Small intestine (tissue), 16 donors: ENCODE measurements around the gene SPDYA. TPM values are rescaled to one million over a fixed set of nuclear protein-coding genes. Genes with fewer than 3 reads are reported as not detected.

ENCODE experiments used
- DNase-seq, 2 donors: peaks; one replicate each; pipeline versions ENCODE4 v3.0.0 to v3.0.0-alpha.2; 2013
- FAIRE-seq: peaks from 2 replicates; lab custom pipeline; 2012; peaks lifted over from hg19 to GRCh38; lab: Jason Lieb, UNC
- H3K27ac ChIP-seq, 3 donors: one replicate each; pipeline ENCODE4 v1.5.1; 2013; ENCODE audit warnings: low read length in 2 of 3, mild to moderate bottlenecking in 2 of 3, control low read depth in 1 of 3, inconsistent platforms in 1 of 3, low read depth in 1 of 3, moderate library complexity in 1 of 3
- H3K27me3 ChIP-seq, 3 donors: one replicate each; pipeline ENCODE4 v1.6.1; 2013; ENCODE audit warnings: low read length in 3 of 3, inconsistent platforms in 1 of 3; ENCODE audit not compliant: control insufficient read depth in 3 of 3, insufficient read depth in 3 of 3
- H3K36me3 ChIP-seq, 3 donors: one replicate each; pipeline ENCODE4 v1.6.1; 2013; ENCODE audit warnings: low read length in 3 of 3, inconsistent platforms in 1 of 3, low read depth in 1 of 3, mild to moderate bottlenecking in 1 of 3, moderate library complexity in 1 of 3; ENCODE audit not compliant: control insufficient read depth in 3 of 3, insufficient read depth in 2 of 3
- H3K4me1 ChIP-seq, 3 donors: one replicate each; pipeline ENCODE4 v1.6.1; 2013; ENCODE audit warnings: low read length in 2 of 3, inconsistent platforms in 1 of 3, low read depth in 1 of 3, mild to moderate bottlenecking in 1 of 3, moderate library complexity in 1 of 3; ENCODE audit not compliant: control insufficient read depth in 3 of 3, insufficient read depth in 2 of 3
- H3K4me3 ChIP-seq, 3 donors: one replicate each; pipeline ENCODE4 v1.5.1; 2013; ENCODE audit warnings: low read length in 3 of 3, control low read depth in 1 of 3, inconsistent platforms in 1 of 3, low read depth in 1 of 3, mild to moderate bottlenecking in 1 of 3, moderate library complexity in 1 of 3
- H3K9me3 ChIP-seq, 2 donors: one replicate each; pipeline ENCODE4 v1.6.1; 2013; ENCODE audit warnings: low read depth in 1 of 2, low read length in 1 of 2; ENCODE audit not compliant: control insufficient read depth in 2 of 2, insufficient read depth in 1 of 2
- WGBS, 3 donors: extraction: QIAGEN DNeasy Blood & Tissue Kit; methylation state at CpG; one replicate each; pipeline ENCODE4 v1.1.7; 2013; 5-methylcytosine and 5-hydroxymethylcytosine counted together
- long read RNA-seq, 10 donors: transcript quantifications; one replicate each; lab custom pipeline, GENCODE V29; 2026
- polyA plus RNA-seq, 4 donors: library from polyadenylated mRNA; stranded (reverse) in 3 of 4; unstranded in 1 of 4; fragments of 200-250 nt in 3 of 4; fragments of 120-200 nt in 1 of 4; gene quantifications; one replicate each; pipeline versions ENCODE4 v1.2.1 to v1.2.3, GENCODE V29; 2013
- donor health status: healthy with polysubstance abuse.
- donor health status: control.
- donor health status: control.
- donor health status: Bipolar disorder and iron deficiency.
- donor health status: healthy.

The SPDYA gene
- polyA plus RNA-seq, result 1 to 10 TPM in 1 of 4 donors, under 1 TPM in 1, not detected in 2; 0.06 to 2.4 TPM
- long read RNA-seq, donor 1, result 0 reads
- long read RNA-seq, donor 2, result 0 reads
- long read RNA-seq, donor 3, result 0 reads
- long read RNA-seq, donor 4, result 0 reads
- long read RNA-seq, donor 5, result 0 reads
- long read RNA-seq, donor 6, result 0 reads
- long read RNA-seq, donor 7, result 0 reads
- long read RNA-seq, donor 8, result 0 reads
- long read RNA-seq, donor 9, result 0 reads
- long read RNA-seq, donor 10, result 0 reads

GRCh38 chr2:28810384-28811285 lies at the start of gene SPDYA:
TSS of gene SPDYA (plus strand) at chr2:28810834. CDS start at chr2:28816015, 5,181 bp downstream.
- Histone ChIP-seq H3K4me1 (peaks cover 0 to 7% (median 4%) of the 10 kb centered on the region in 3 donors), H3K4me3 (peak within 1 kb of the TSS in 2 of 3 donors; percentile 46 to 50), H3K9me3 (peaks cover 0 to 4% of the 10 kb centered on the region in 2 donors), H3K27ac (peak within 1 kb of the TSS in 1 of 3 donors; percentile 17), H3K36me3 (peaks cover 0 to 7% (median 3%) of the 10 kb centered on the region in 3 donors), H3K27me3 (peaks cover 0 to 9% (median 0%) of the 10 kb centered on the region in 3 donors)
- WGBS, 3 donors, result 2 to 12% (median 5%) methylated on average over 68 to 97 of the region's 97 CpGs
- peak; percentile 71 to 77 for DNase-seq
- no peak for FAIRE-seq

- no peak for DNase-seq
- H3K27ac ChIP-seq, result no peak overlapping the region
- H3K9me3 ChIP-seq, result no peaks in the 10 kb centered on the region
- H3K36me3 ChIP-seq, result peaks cover 0 to 19% (median 8%) of the 10 kb centered on the region in 3 donors
- FAIRE-seq, result no peak
- 70 to 85% (median 82%) methylated on average over 3 of the region's 3 CpGs for WGBS, 3 donors
- H3K4me1 ChIP-seq, result peaks cover 0 to 8% (median 0%) of the 10 kb centered on the region in 3 donors
- H3K27me3 ChIP-seq, result no peaks in the 10 kb centered on the region
- H3K4me3 ChIP-seq, result no peak overlapping the region
Observed at GRCh38 chr2:28761420-28761819, 49.2 kb upstream of the SPDYA start.

DNA sequence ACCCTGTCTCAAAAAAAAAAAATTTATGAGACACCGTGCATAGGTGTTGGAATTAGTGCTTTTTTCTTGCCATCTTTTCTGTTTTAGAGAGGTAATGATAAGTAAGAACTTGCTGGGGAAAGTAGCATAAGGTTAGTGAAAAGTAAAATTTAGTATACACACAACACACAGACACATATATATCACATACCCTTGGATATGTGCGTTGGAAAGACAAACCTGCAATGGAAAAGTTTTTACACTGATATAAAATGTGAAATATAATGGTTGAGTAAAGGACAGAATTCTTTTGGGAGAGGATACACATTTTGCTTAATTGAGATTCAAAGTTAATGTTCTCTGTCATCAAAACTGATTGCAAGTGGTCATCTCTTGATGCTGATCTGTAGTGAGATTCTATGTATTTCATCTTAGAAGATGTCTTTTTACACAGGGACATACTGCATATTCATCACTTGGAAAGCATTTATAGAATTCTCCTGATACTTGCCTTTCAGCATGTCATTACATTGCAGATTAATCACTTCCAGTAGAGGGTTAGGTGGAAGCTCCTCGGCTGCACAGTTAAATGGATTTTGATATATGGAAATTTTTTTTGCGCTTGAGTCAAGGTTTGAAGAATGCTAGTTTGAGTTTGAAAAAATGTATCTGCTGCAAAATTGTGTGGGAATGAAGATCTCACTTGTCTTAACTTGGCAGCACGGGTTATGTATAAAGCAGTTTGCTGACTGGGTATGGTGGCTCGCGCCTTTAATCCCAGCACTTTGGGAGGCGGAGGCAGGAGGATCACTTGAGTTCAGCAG lies 45.5 kb upstream of the SPDYA start:
- H3K4me1 ChIP-seq, result peaks cover 0 to 4% (median 0%) of the 10 kb centered on the region in 3 donors
- FAIRE-seq (no peak), DNase-seq (no peak)
- WGBS, 3 donors, result 85 to 89% (median 87%) methylated on average over 8 of the region's 8 CpGs
- H3K4me3 ChIP-seq, result no peak overlapping the region
- H3K27ac ChIP-seq, result no peak overlapping the region
- peaks cover 0 to 10% (median 2%) of the 10 kb centered on the region in 3 donors for H3K36me3 ChIP-seq
- peaks cover 0 to 4% of the 10 kb centered on the region in 2 donors for H3K9me3 ChIP-seq
- H3K27me3 ChIP-seq, result no peaks in the 10 kb centered on the region

GRCh38 chr2:28766070-28766469 lies 44.6 kb upstream of the SPDYA start:
- WGBS, 3 donors, result 85 to 92% (median 89%) methylated on average over 2 of the region's 2 CpGs
- no peak for FAIRE-seq
- peaks cover 0 to 6% (median 0%) of the 10 kb centered on the region in 3 donors for H3K4me1 ChIP-seq

DNA sequence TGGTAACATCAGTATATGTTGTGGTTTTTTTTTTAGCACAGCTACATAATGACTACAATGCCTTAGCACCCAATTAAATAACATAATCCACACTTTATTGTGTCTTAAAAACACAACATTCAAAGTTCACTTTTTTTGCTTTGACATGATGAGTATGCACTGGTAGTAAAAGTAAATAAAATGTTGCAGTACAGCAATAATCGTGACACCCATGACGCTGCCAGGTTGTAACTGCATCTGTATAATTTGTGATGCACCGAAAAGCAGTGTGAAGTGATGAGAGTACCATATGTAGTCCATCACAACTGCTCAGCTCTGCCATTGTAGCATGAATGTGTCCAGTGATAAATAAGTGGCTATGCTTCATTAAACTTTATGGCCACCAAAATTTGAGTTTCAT lies 43.3 kb upstream of the SPDYA start:
- H3K36me3 ChIP-seq, result peaks cover 0 to 7% (median 0%) of the 10 kb centered on the region in 3 donors
- H3K4me3 ChIP-seq, result no peak overlapping the region
- no peak overlapping the region for H3K27ac ChIP-seq
- no peak for FAIRE-seq
- 73 to 86% (median 78%) methylated on average over 3 of the region's 3 CpGs for WGBS, 3 donors
- H3K9me3 ChIP-seq, result peaks cover 0 to 4% of the 10 kb centered on the region in 2 donors
- H3K27me3 ChIP-seq, result no peaks in the 10 kb centered on the region
- H3K4me1 ChIP-seq, result peaks cover 0 to 6% (median 0%) of the 10 kb centered on the region in 3 donors
- DNase-seq, result no peak

More at GRCh38 chr2:28766070-28766469, 44.6 kb upstream of the SPDYA start:
- Histone ChIP-seq H3K27ac (no peak overlapping the region), H3K4me3 (no peak overlapping the region), H3K36me3 (peaks cover 0 to 6% (median 0%) of the 10 kb centered on the region in 3 donors), H3K27me3 (no peaks in the 10 kb centered on the region), H3K9me3 (peaks cover 0 to 4% of the 10 kb centered on the region in 2 donors)
- DNase-seq, result no peak

DNA sequence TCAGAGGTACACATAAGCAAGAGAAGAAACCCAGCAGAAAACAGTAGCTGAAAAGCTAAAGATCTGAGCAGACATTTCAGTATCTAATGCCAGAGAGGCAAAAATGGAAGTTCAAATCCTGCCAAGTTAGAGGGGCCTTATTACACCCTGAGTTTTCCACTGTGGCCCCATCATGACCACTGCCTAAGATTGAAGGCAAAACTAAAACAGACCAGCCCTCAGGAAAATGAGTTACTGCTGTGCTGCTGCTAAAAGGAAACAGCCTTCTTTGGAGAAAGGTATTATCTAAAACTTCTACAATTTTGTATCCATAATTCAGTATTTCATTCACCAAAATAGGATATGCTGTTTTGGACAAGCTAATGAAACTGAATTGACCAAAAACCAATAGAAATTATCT lies 42.2 kb upstream of the SPDYA start:
- DNase-seq, result no peak
- no peak for FAIRE-seq
- H3K27me3 ChIP-seq, result no peaks in the 10 kb centered on the region
- H3K4me3 ChIP-seq, result no peak overlapping the region
- peaks cover 0 to 4% of the 10 kb centered on the region in 2 donors for H3K9me3 ChIP-seq
- H3K27ac ChIP-seq, result no peak overlapping the region
- H3K36me3 ChIP-seq, result peaks cover 0 to 7% (median 0%) of the 10 kb centered on the region in 3 donors
- peaks cover 0 to 2% (median 0%) of the 10 kb centered on the region in 3 donors for H3K4me1 ChIP-seq

GRCh38 chr2:28768952-28769351 lies 41.7 kb upstream of the SPDYA start:
- peaks cover 0 to 4% (median 0%) of the 10 kb centered on the region in 3 donors for H3K36me3 ChIP-seq
- H3K27ac ChIP-seq, result no peak overlapping the region
- no peak overlapping the region for H3K4me3 ChIP-seq
- 85 to 99% (median 97%) methylated on average over 5 of the region's 5 CpGs for WGBS, 3 donors
- DNase-seq, result no peak
- H3K4me1 ChIP-seq, result peaks cover 0 to 2% (median 0%) of the 10 kb centered on the region in 3 donors
- peaks cover 0 to 4% of the 10 kb centered on the region in 2 donors for H3K9me3 ChIP-seq
- FAIRE-seq, result no peak
- H3K27me3 ChIP-seq, result no peaks in the 10 kb centered on the region
